ENCODE measurements around the gene AHCYL2.
"Not testable (repeated sequence)": the region's sequence is repeated elsewhere in the genome, so short reads cannot be mapped to it uniquely, and the experiment has no call there.

Gene AHCYL2

DNA sequence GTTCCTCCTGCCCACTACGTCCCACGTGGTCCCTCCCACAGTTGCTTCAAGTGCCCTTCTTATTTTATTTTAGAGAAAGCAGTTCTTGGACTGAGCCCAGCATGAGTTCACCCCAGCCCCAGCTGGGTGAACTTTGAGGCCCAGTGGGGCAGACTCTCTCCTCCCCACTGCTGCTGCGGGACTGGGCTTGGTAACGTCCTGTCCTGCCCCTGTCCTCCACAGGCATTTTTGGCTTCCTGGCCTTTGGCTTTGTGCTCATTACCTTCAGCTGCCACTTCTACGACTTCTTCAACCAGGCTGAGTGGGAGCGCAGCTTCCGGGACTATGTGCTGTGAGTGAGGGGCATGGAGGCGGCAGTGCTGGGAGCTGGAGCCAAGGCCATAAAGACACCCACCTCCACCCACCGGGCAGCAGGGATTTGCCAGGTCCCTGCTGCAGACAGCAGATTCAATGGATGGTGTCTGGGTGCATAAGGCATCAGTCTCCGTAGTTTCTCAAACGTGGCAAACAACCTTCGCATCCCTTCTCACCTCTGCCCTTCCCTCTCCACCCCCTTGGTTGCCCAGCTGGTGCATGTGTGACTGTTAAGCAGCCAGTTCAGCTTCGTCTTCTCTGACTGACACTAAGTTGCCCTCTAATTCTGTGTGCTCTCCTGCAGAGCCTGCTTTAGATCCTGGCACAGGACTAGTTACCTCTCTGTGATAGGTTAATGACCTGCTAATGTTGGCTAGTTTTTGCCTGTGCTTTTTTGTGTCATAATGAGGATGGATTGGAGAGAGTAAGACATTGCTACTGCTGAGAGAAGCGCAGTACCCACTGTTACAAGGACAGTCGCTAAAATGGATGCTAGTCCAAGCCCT lies 15.5 kb upstream of the AHCYL2 start:
- DNase-seq, result no peak
- Histone ChIP-seq H3K4me1 (ENCODE audit: control insufficient read depth, insufficient read depth, low read length, poor library complexity, severe bottlenecking) (no peaks in the 10 kb centered on the region), H3K9me3 (ENCODE audit: control insufficient read depth, low read length) (no peaks in the 10 kb centered on the region), H3K27me3 (replicated peaks; ENCODE audit: control insufficient read depth, insufficient read depth, low read length, poor library complexity, severe bottlenecking) (no peaks in the 10 kb centered on the region), H3K27ac (ENCODE audit: insufficient read depth, low read length, poor library complexity, severe bottlenecking) (no peak overlapping the region), H3K4me3 (ENCODE audit: insufficient read depth, low read depth, low read length, poor library complexity, severe bottlenecking) (no peak overlapping the region), H3K36me3 (ENCODE audit: control insufficient read depth, insufficient read depth, low read length) (no peaks in the 10 kb centered on the region)

DNA sequence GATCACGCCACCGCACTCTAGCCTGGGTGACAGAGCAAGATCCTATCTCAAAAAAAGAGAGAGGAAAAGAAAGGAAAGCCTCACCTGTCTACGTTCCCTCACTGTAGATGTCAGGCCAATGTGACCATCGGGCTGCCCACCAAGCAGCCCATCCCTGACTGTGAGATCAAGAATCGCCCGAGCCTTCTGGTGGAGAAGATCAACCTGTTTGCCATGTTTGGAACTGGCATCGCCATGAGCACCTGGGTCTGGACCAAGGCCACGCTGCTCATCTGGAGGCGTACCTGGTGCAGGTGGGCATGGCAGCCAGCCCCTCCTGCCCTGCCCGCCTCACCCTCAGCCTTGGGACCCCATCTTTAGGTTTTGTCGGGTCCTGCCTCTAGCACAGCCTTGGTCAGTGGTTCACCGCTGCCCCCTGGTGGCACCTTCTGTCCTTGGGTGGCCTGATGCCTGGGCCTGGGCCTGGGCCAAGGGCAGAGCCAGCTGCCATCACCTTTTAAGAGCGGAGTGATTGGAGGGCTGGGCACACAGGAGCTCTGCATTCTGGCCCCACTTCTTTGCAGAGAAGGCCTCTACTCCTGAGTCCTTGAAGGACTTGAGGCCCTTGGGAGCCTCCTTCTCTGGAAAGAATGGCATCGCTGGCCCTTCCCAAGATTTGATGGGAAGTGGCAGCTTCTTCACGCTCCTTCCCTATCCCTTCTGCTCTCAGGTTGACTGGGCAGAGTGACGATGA lies 14.4 kb upstream of the AHCYL2 start:
- Histone ChIP-seq H3K27ac (ENCODE audit: insufficient read depth, low read length, poor library complexity, severe bottlenecking) (no peak overlapping the region), H3K4me3 (ENCODE audit: insufficient read depth, low read depth, low read length, poor library complexity, severe bottlenecking) (no peak overlapping the region), H3K4me1 (ENCODE audit: control insufficient read depth, insufficient read depth, low read length, poor library complexity, severe bottlenecking) (no peaks in the 10 kb centered on the region), H3K9me3 (ENCODE audit: control insufficient read depth, low read length) (no peaks in the 10 kb centered on the region), H3K36me3 (ENCODE audit: control insufficient read depth, insufficient read depth, low read length) (no peaks in the 10 kb centered on the region), H3K27me3 (replicated peaks; ENCODE audit: control insufficient read depth, insufficient read depth, low read length, poor library complexity, severe bottlenecking) (no peaks in the 10 kb centered on the region)
- peak in 1 of 3 donors; percentile 29 for DNase-seq

DNA sequence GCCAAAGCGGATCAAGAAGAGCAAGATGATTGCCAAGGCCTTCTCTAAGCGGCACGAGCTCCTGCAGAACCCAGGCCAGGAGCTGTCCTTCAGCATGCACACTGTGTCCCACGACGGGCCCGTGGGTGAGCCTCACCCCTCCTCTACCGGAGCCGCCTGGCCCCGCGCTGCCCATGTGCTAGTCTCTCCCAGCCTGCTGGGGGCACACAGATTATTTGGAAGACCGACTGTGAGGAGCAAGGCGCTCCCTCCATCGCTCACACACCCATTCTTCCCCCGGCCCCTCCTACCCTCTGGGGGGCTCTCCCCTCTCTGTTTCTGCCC lies 13.9 kb upstream of the AHCYL2 start:
- H3K9me3 ChIP-seq (ENCODE audit: control insufficient read depth, low read length), result no peaks in the 10 kb centered on the region
- H3K27me3 ChIP-seq (replicated peaks; ENCODE audit: control insufficient read depth, insufficient read depth, low read length, poor library complexity, severe bottlenecking), result no peaks in the 10 kb centered on the region
- no peaks in the 10 kb centered on the region for H3K36me3 ChIP-seq (ENCODE audit: control insufficient read depth, insufficient read depth, low read length)
- H3K27ac ChIP-seq (ENCODE audit: insufficient read depth, low read length, poor library complexity, severe bottlenecking), result no peak overlapping the region
- H3K4me1 ChIP-seq (ENCODE audit: control insufficient read depth, insufficient read depth, low read length, poor library complexity, severe bottlenecking), result no peaks in the 10 kb centered on the region
- no peak overlapping the region for H3K4me3 ChIP-seq (ENCODE audit: insufficient read depth, low read depth, low read length, poor library complexity, severe bottlenecking)
- DNase-seq, result no peak

DNA sequence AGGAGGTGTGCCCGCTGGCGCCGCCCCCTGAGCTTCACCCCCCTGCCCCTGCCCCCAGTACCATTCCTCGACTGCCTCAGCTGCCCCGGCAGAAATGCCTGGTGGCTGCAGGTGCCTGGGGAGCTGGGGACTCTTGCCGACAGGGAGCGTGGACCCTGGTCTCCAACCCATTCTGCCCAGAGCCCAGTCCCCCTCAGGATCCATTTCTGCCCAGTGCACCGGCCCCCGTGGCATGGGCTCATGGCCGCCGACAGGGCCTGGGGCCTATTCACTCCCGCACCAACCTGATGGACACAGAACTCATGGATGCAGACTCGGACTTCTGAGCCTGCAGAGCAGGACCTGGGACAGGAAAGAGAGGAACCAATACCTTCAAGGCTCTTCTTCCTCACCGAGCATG lies 12.7 kb upstream of the AHCYL2 start:
- Histone ChIP-seq H3K27ac (ENCODE audit: insufficient read depth, low read length, poor library complexity, severe bottlenecking) (no peak overlapping the region), H3K9me3 (ENCODE audit: control insufficient read depth, low read length) (no peaks in the 10 kb centered on the region), H3K4me1 (ENCODE audit: control insufficient read depth, insufficient read depth, low read length, poor library complexity, severe bottlenecking) (no peaks in the 10 kb centered on the region), H3K4me3 (ENCODE audit: insufficient read depth, low read depth, low read length, poor library complexity, severe bottlenecking) (no peak overlapping the region), H3K27me3 (replicated peaks; ENCODE audit: control insufficient read depth, insufficient read depth, low read length, poor library complexity, severe bottlenecking) (no peaks in the 10 kb centered on the region), H3K36me3 (ENCODE audit: control insufficient read depth, insufficient read depth, low read length) (no peaks in the 10 kb centered on the region)
- DNase-seq, result no peak

DNA sequence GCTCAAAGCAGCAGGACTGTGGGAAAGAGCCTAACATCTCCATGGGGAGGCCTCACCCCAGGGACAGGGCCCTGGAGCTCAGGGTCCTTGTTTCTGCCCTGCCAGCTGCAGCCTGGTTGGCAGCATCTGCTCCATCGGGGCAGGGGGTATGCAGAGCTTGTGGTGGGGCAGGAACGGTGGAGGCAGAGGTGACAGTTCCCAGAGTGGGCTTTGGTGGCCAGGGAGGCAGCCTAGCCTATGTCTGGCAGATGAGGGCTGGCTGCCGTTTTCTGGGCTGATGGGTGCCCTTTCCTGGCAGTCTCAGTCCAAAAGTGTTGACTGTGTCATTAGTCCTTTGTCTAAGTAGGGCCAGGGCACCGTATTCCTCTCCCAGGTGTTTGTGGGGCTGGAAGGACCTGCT lies 12.2 kb upstream of the AHCYL2 start:
- Histone ChIP-seq H3K4me3 (ENCODE audit: insufficient read depth, low read depth, low read length, poor library complexity, severe bottlenecking) (no peak overlapping the region), H3K4me1 (ENCODE audit: control insufficient read depth, insufficient read depth, low read length, poor library complexity, severe bottlenecking) (no peaks in the 10 kb centered on the region), H3K27me3 (replicated peaks; ENCODE audit: control insufficient read depth, insufficient read depth, low read length, poor library complexity, severe bottlenecking) (no peaks in the 10 kb centered on the region), H3K27ac (ENCODE audit: insufficient read depth, low read length, poor library complexity, severe bottlenecking) (no peak overlapping the region), H3K9me3 (ENCODE audit: control insufficient read depth, low read length) (no peaks in the 10 kb centered on the region), H3K36me3 (ENCODE audit: control insufficient read depth, insufficient read depth, low read length) (no peaks in the 10 kb centered on the region)
- DNase-seq, result no peak

DNA sequence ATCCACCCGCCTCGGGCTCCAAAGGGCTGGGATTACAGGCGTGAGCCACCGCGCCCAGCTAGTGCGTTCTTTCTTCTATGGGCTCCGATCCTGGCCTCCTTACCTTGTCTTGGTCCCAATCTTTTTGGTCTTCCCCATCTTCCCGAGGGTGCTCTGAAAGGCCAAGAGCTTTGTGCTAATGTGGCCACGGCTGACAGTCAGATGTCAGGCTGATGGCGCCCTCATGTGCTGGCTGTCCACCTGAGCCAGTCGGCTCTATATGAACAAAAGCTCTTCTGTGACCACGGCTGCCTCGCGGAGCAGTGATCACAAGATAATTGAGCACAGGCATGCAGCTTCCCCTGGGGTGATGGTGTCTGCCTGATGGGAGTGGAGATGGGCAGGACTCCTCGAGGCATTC lies 11.0 kb upstream of the AHCYL2 start:
- Histone ChIP-seq H3K27me3 (replicated peaks; ENCODE audit: control insufficient read depth, insufficient read depth, low read length, poor library complexity, severe bottlenecking) (no peaks in the 10 kb centered on the region), H3K9me3 (ENCODE audit: control insufficient read depth, low read length) (no peaks in the 10 kb centered on the region), H3K27ac (ENCODE audit: insufficient read depth, low read length, poor library complexity, severe bottlenecking) (no peak overlapping the region), H3K36me3 (ENCODE audit: control insufficient read depth, insufficient read depth, low read length) (no peaks in the 10 kb centered on the region), H3K4me1 (ENCODE audit: control insufficient read depth, insufficient read depth, low read length, poor library complexity, severe bottlenecking) (no peaks in the 10 kb centered on the region), H3K4me3 (ENCODE audit: insufficient read depth, low read depth, low read length, poor library complexity, severe bottlenecking) (no peak overlapping the region)
- DNase-seq, result no peak

DNA sequence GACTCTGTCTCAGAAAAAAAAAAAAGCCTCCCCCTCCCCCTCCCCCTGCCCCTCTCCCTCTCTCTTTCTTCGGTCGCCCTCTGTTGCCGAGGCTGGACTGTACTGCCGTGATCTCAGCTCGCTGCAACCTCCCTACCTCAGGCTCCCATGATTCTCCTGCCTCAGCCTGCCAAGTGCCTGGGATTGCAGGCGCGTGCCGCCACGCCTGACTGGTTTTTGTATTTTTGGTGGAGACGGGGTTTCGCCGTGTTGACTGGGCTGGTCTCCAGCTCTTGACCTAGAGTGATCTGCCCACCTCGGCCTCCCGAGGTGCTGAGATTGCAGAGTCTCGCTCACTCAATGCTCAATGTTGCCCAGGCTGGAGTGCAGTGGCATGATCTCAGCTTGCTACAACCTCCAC lies 9.1 kb upstream of the AHCYL2 start:
- H3K4me3 ChIP-seq (ENCODE audit: insufficient read depth, low read depth, low read length, poor library complexity, severe bottlenecking); H3K36me3 ChIP-seq (ENCODE audit: control insufficient read depth, insufficient read depth, low read length); H3K27me3 ChIP-seq (replicated peaks; ENCODE audit: control insufficient read depth, insufficient read depth, low read length, poor library complexity, severe bottlenecking); H3K27ac ChIP-seq (ENCODE audit: insufficient read depth, low read length, poor library complexity, severe bottlenecking); H3K4me1 ChIP-seq (ENCODE audit: control insufficient read depth, insufficient read depth, low read length, poor library complexity, severe bottlenecking); H3K9me3 ChIP-seq (ENCODE audit: control insufficient read depth, low read length); DNase-seq: not testable (repeated sequence)

DNA sequence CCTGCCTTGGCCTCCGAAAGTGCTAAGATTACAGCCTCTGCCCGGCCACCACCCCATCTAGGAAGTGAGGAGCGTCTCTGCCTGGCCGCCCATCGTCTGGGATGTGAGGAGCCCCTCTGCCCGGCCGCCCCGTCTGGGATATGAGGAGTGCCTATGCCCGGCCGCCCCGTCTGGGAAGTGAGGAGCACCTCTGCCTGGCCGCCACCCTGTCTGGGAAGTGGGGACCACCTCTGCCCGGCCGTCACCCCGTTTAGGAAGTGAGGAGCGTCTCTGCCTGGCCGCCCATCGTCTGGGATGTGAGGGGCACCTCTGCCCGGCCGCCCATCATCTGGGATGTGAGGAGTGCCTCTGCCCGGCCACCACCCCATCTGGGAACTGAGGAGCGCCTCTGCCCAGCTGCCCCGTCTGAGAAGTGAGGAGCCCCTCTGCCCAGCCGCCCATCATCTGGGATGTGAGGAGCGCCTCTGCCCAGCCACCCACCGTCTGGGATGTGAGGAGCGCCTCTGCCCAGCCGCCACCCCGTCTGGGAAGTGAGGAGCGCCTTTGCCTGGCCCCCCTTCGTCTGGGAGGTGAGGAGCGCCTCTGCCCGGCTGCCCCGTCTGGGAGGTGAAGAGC lies 8.6 kb upstream of the AHCYL2 start:
- not testable (repeated sequence) for H3K4me1 ChIP-seq (ENCODE audit: control insufficient read depth, insufficient read depth, low read length, poor library complexity, severe bottlenecking); H3K36me3 ChIP-seq (ENCODE audit: control insufficient read depth, insufficient read depth, low read length); H3K9me3 ChIP-seq (ENCODE audit: control insufficient read depth, low read length); H3K27me3 ChIP-seq (replicated peaks; ENCODE audit: control insufficient read depth, insufficient read depth, low read length, poor library complexity, severe bottlenecking); DNase-seq; H3K27ac ChIP-seq (ENCODE audit: insufficient read depth, low read length, poor library complexity, severe bottlenecking); H3K4me3 ChIP-seq (ENCODE audit: insufficient read depth, low read depth, low read length, poor library complexity, severe bottlenecking)

DNA sequence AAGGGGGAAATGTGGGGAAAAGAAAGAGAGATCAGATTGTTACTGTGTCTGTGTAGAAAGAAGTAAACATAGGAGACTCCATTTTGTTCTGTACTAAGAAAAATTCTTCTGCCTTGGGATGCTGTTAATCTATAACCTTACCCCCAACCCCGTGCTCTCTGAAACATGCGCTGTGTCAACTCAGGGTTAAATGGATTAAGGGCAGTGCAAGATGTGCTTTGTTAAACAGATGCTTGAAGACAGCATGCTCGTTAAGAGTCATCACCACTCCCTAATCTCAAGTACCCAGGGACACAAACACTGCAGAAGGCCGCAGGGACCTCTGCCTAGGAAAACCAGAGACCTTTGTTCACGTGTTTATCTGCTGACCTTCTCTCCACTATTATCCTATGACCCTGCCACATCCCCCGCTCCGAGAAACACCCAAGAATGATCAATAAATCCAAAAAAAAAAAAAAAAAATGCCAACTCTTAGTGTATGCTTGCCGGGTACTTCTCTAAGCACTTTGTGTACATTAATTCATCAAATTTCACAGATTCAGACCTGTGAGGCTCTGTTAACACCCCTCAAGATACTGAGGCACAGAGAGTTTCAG lies 7.9 kb upstream of the AHCYL2 start:
- H3K4me1 ChIP-seq (ENCODE audit: control insufficient read depth, insufficient read depth, low read length, poor library complexity, severe bottlenecking); H3K27ac ChIP-seq (ENCODE audit: insufficient read depth, low read length, poor library complexity, severe bottlenecking); H3K4me3 ChIP-seq (ENCODE audit: insufficient read depth, low read depth, low read length, poor library complexity, severe bottlenecking); DNase-seq; H3K27me3 ChIP-seq (replicated peaks; ENCODE audit: control insufficient read depth, insufficient read depth, low read length, poor library complexity, severe bottlenecking); H3K36me3 ChIP-seq (ENCODE audit: control insufficient read depth, insufficient read depth, low read length); H3K9me3 ChIP-seq (ENCODE audit: control insufficient read depth, low read length): not testable (repeated sequence)

Data from effector memory CD4-positive, alpha-beta T cell (primary cell).